Mammary microvascular endothelial cell (primary cell): Measurements from ENCODE around the gene FYTTD1. TPM values are rescaled to one million over a fixed set of nuclear protein-coding genes. Genes with fewer than 3 reads are reported as not detected.

Experiments
- total RNA-seq: library from RNA; depleted of rRNA; stranded (reverse); fragments of >200 nt; gene quantifications from 2 replicates; pipeline ENCODE4 v1.2.3, GENCODE V29; 2015

Gene FYTTD1
- total RNA-seq = 41.6 and 48.7 TPM in 2 replicates

GRCh38 chr3:197749601-197750395 is at the start of gene FYTTD1:
Gene FYTTD1 (plus strand): TSS chr3:197749883. CDS start chr3:197749972, 89 bp downstream.

GRCh38 chr3:197736491-197737318 is 13.0 kb upstream of the FYTTD1 start, which contains the start of gene RUBCN:
Gene RUBCN (minus strand): TSS chr3:197736904. CDS start chr3:197736719, 185 bp downstream.

GRCh38 chr3:197791113-197791891 is 41.6 kb downstream of the FYTTD1 start, which contains the start of gene LRCH3:
Gene LRCH3 (plus strand): TSS chr3:197791254. CDS start chr3:197791279, 25 bp downstream.

Other genes starting within 250 kb of the FYTTD1 start
- 4.2 and 5.2 TPM in 2 replicates for gene BDH1, start 193.9 kb upstream of the FYTTD1 start, total RNA-seq
- 18.2 and 39.0 TPM in 2 replicates for gene RUBCN, start 13.0 kb upstream of the FYTTD1 start, total RNA-seq
- 13.1 and 16.3 TPM in 2 replicates for gene LRCH3, start 41.4 kb downstream of the FYTTD1 start, total RNA-seq
- gene RPL35A, start 200.3 kb downstream of the FYTTD1 start, total RNA-seq = 741 and 848 TPM in 2 replicates
- 2.8 and 3.7 TPM in 2 replicates for gene LMLN, start 210.3 kb downstream of the FYTTD1 start, total RNA-seq